Stimulated activated CD4-positive, alpha-beta T cell treated with anti-CD3 and anti-CD28 coated beads, Interleukin-2, amount 100 ng/mL, for 24 hours (primary cell): ENCODE measurements around the gene ARMC3.
"Not testable (repeated sequence)": the region's sequence is repeated elsewhere in the genome, so short reads cannot be mapped to it uniquely, and the experiment has no call there.

Experiments used
- DNase-seq, 2 donors: peaks; one replicate each; pipeline ENCODE4 v3.0.0-alpha.2; 2020

The ARMC3 gene, protein sequence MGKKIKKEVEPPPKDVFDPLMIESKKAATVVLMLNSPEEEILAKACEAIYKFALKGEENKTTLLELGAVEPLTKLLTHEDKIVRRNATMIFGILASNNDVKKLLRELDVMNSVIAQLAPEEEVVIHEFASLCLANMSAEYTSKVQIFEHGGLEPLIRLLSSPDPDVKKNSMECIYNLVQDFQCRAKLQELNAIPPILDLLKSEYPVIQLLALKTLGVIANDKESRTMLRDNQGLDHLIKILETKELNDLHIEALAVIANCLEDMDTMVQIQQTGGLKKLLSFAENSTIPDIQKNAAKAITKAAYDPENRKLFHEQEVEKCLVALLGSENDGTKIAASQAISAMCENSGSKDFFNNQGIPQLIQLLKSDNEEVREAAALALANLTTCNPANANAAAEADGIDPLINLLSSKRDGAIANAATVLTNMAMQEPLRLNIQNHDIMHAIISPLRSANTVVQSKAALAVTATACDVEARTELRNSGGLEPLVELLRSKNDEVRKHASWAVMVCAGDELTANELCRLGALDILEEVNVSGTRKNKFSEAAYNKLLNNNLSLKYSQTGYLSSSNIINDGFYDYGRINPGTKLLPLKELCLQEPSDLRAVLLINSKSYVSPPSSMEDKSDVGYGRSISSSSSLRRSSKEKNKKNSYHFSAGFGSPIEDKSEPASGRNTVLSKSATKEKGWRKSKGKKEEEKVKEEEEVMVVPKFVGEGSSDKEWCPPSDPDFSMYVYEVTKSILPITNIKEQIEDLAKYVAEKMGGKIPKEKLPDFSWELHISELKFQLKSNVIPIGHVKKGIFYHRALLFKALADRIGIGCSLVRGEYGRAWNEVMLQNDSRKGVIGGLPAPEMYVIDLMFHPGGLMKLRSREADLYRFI

DNA sequence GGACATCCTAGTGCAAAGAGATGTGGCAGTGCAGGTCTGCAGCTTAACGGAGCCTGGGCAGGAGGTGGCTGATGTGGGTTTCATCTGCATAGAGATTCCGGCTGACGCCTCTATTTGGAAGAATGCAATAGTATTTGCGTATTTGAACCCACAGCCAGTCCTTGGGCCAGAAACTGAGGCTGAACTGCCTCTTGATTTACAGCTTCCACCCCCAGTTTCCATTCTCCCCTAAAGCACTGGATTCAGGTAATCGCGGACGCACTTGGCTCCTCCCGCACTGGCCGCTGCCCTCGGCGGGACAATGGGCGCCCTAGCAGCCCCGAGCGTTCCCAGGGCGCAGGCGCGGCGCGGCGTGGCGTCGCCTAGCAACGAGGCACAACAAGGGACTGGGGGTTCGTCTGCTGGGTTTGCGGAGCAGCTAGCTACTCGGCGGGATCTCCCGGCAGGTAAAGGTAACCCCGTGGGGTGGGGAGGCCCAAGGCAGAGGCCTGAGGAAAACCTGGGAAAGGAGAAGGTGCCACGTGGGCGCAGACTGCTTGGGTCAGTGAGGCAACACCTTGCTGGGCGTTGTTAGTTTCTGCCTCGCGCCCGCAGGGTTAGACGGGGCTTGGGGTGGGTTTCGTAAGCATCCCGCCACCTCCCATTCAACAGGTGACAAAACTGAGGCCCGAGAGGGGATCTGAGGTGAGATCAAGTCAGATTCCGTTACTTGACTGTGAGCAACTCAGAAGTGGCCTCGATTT lies at the start of gene ARMC3:
ARMC3 (plus strand) TSS at position 393 of the 743 bp plus-strand sequence. CDS start 3,944 bp downstream, outside the sequence.
- DNase-seq, result peak; percentile 65 to 72

- DNase-seq, result no peak
Measured at GRCh38 chr10:22891797-22892196, 36.1 kb upstream of the ARMC3 start.

GRCh38 chr10:22893781-22894180 lies 34.1 kb upstream of the ARMC3 start:
- DNase-seq, result no peak

DNA sequence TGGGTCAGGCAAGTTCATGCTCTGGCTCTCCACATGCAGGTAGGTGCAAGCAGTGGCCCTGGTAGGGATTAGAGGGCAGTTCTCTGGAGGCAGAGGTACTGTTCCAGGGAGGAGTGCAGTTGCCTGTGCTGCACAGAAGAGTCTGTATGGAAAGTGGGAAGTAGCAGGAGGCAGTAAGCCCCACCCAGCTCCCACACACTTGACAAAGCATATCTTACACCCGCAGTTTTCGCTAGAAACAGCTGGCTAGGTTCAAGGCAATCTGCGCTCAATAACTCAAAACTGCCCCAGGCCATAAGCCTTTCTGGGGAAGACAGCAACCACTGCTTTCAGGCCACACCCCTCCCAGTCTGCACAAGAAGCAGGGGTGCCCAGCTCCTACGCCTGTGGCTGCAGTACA lies 33.1 kb upstream of the ARMC3 start:
- no peak for DNase-seq

- DNase-seq, result no peak
Measured at GRCh38 chr10:22895252-22895651, 32.6 kb upstream of the ARMC3 start.

- no peak for DNase-seq
Measured at GRCh38 chr10:22897371-22897770, 30.5 kb upstream of the ARMC3 start.

DNA sequence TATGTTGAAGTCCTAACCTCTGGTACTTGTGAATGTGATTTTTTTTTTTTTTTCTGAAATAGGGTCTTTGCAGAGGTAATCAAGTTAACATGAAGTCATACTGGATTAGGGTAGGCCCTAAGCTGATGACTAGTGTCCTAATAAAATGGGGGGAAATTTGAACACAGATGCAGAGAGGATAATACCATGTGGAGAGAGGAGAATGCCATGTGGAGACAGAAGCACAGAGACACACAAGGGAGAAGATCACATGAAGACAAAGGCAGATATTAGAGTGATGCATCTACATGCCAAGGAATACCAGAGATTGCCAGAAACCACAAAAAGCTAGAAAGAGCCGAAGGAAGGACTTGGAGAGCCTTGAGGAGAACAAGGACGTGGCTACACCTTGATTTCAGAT lies 28.5 kb upstream of the ARMC3 start:
- DNase-seq, result no peak

GRCh38 chr10:22899775-22900174 lies 28.1 kb upstream of the ARMC3 start:
- DNase-seq, result no peak

GRCh38 chr10:22900841-22901601 lies 26.8 kb upstream of the ARMC3 start:
- DNase-seq, result no peak

DNA sequence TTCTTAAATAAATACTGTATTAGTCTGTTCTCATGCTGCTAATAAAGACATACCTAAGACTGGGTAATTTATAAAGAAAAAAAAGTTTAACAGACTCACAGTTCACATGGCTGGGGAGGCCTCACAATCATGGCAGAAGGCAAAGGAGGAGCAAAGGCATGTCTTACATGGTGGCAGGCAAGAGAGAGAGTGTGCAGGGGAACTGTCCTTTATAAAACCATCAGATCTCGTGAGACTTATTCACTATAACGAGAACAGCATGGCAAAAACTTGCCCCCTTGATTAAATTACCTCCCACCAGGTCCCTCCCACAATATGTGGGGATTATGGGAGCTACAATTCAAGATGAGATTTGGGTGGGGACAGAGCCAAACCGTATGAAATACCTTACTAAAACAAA lies 25.7 kb upstream of the ARMC3 start:
- not testable (repeated sequence) for DNase-seq

- no peak for DNase-seq
Measured at GRCh38 chr10:22903694-22904093, 24.2 kb upstream of the ARMC3 start.

- no peak for DNase-seq
Measured at GRCh38 chr10:22906767-22907166, 21.1 kb upstream of the ARMC3 start.

DNA sequence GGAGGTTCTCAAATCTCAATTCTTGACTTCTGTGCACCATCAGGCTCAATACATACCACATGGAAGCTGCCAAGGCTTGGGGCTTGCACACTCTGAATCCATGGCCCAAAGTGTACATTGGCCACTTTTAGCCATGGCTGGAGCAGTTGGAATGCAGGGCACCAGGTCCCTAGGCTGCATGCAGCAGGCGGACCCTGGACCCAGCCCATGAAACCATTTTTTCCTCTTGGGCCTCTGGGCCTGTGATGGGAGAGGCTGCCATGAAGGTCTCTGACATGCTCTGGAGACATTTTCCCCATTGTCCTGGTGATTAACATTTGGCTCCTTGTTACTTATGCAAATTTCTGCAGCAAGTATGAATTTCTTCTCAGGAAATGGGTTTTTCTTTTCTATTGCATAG lies 19.0 kb upstream of the ARMC3 start:
- no peak for DNase-seq

GRCh38 chr10:22909673-22910072 lies 18.2 kb upstream of the ARMC3 start:
- not testable (repeated sequence) for DNase-seq

DNA sequence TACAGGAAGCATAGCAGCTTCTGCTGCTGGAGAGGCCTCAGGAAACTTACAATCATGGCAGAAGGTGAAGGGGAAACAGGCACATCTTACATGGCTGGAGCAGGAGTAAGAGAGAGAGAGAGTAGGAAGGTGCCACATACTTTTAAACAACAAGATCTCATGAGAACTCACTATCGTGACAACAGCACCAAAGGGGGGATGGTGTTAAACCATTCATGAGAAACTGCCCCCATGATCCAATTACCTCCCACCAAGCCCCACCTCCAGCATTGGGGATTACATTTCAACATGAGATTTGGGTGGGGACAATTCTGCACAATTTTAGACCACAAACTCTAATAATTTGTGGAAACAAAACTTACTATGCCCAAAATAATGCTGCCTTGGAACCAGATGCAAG lies 16.8 kb upstream of the ARMC3 start:
- no peak for DNase-seq

DNA sequence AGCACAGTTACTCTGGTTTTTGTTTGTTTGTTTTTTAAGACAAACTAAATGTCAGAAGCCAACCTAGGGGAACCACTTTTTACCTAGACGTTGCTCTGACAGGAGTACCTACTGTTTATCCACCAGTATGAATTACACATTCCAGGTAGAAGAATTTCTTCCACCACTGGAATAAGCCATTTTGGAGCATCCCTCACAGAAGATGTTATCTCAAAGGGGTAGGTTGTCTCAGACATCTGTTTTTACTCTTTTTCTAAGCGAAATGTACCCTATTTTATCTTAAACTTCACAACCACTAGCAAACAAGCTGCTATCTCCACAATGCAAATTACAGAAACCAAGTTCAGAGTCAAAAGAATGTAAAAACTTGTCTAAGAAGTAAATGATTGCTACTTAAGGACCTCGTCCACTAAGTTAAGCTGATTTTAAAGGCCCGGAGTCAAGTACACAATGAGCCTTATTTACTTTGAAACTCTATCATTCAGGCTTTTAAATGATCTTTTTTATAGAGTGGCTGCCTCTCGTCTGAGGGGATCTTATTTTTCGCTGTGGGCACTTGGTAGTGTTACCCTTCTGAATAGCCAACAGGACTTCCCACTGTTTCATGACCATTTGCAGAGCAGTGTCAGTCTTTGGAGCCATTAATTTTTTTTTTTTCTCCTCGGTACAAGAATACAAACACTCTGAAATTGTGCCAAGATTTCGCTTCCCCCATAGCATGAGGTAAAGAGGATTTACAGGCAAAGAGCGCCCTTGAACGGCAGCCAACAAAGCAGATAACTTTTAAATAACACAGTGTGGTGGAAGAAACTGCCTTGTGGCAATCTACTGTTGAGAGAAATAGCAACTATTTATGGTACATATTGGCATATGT lies 15.7 kb upstream of the ARMC3 start:
- no peak for DNase-seq

DNA sequence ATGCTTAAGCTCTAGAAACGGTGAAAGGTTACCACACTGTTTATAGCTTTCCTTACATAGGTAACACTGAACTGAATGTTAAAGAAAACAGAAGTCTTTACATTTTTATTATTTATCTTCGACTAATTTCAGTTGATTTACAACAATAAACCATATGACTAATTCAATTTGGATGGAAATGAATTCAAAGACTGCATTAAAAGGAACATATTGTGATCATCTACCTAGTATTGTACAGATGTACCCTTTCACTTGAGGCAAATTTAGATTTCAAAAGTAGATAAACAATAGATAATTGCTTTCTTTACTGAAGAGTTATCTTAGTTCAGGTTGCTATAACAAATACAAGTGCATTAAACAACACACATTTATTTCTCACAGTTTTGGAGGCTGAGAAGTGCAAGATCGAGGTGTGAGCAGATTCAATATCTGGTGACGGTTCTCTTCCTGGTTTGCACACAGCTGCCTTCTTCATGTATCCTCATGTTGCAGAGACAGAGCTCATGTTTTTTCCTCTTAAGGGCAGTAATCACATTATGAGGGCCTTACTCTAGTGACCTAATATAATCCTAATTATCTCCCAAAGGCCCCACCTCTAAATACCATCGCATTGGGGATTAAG lies 15.0 kb upstream of the ARMC3 start:
- DNase-seq, result no peak

- DNase-seq, result no peak
Measured at GRCh38 chr10:22913474-22914092, 14.3 kb upstream of the ARMC3 start.

GRCh38 chr10:22915314-22915713 lies 12.5 kb upstream of the ARMC3 start:
- no peak for DNase-seq

GRCh38 chr10:22925088-22925487 lies 2.8 kb upstream of the ARMC3 start:
- DNase-seq, result no peak

DNA sequence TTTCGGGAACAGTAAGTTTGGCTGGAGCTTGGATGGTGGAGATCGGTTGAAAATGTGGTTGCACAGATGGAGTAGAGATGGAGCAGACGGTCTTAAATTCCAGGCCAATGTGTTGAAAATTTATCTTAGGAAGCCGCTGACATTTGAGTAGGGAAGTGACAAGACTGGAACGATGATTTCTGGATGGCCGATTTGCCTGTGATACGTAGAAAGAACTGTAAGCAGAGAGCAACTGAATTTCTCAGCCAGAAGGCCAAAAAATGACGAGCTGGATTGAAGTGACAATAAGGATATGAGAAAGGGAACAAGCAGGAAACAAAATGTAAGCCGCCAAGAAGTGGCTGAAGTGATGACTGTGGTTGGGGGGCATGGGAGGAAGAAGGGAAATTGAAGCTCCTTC lies 687 bp upstream of the ARMC3 start:
- DNase-seq, result no peak
